WTC11 (cell line): ENCODE measurements around the gene GDF2. TPM values are rescaled to one million over a fixed set of nuclear protein-coding genes. Genes with fewer than 3 reads are reported as not detected.

Experiments
- ATAC-seq: fragments of 200-7000 bp; cut with Tn5 transposase; 2 replicates; pipeline ENCODE4 v1.10.0; 2021; ENCODE audit warnings: mild to moderate bottlenecking, moderate library complexity
- CTCF ChIA-PET: fragments of 300-600 bp; sonication (Branson Sonifier 250); formaldehyde crosslinking; loops from one replicate; lab custom pipeline; 2021; ENCODE audit warnings: antibody characterized with exemption; lab: Charles Lee
- POLR2A ChIA-PET: fragments of 350-600 bp; sonication (Branson Sonifier 250); formaldehyde crosslinking; loops from one replicate; lab custom pipeline; 2021; ENCODE audit warnings: antibody characterized with exemption; lab: Charles Lee
- DNase-seq: peaks from one replicate; pipeline ENCODE4 v3.0.0; 2021; ENCODE audit warnings: low spot score
- H3K27ac Mint-ChIP-seq: 2 replicates; pipeline ENCODE4 v1.8.0; 2021; ENCODE audit warnings: mixed read lengths
- H3K27me3 Mint-ChIP-seq: 2 replicates; pipeline ENCODE4 v1.8.0; 2021; ENCODE audit warnings: low read depth, mild to moderate bottlenecking, moderate library complexity, mixed read lengths
- H3K36me3 Mint-ChIP-seq: 2 replicates; pipeline ENCODE4 v1.8.0; 2021; ENCODE audit warnings: mixed read lengths
- H3K4me1 Mint-ChIP-seq: 2 replicates; pipeline ENCODE4 v1.8.0; 2022; ENCODE audit warnings: mixed read lengths
- H3K4me3 Mint-ChIP-seq: 2 replicates; pipeline ENCODE4 v1.8.0; 2021; ENCODE audit warnings: mild to moderate bottlenecking, moderate library complexity, mixed read lengths
- H3K9me3 Mint-ChIP-seq: 2 replicates; pipeline ENCODE4 v1.8.0; 2021; ENCODE audit warnings: mixed read lengths
- ATF2 ChIP-seq: sonication (generic); formaldehyde crosslinking; IDR thresholded peaks from 2 replicates; pipeline ENCODE4 v1.8.1; 2022; ENCODE audit warnings: low read depth, missing genetic modification reagents, borderline replicate concordance
- E2F1 ChIP-seq: sonication (generic); formaldehyde crosslinking; IDR thresholded peaks from 2 replicates; pipeline ENCODE4 v1.8.0; 2022; ENCODE audit warnings: mild to moderate bottlenecking, missing genetic modification reagents
- ESRRA ChIP-seq: sonication (generic); formaldehyde crosslinking; IDR thresholded peaks from 2 replicates; pipeline ENCODE4 v1.8.1; 2022; ENCODE audit warnings: mild to moderate bottlenecking, missing genetic modification reagents, borderline replicate concordance
- FOXJ3 ChIP-seq: sonication (generic); formaldehyde crosslinking; IDR thresholded peaks from 2 replicates; pipeline ENCODE4 v1.9.0; 2021; ENCODE audit warnings: missing genetic modification reagents, mild to moderate bottlenecking, borderline replicate concordance
- IRF2 ChIP-seq: sonication (generic); formaldehyde crosslinking; IDR thresholded peaks from 2 replicates; pipeline ENCODE4 v1.8.0; 2022; ENCODE audit warnings: low read depth, missing genetic modification reagents, borderline replicate concordance
- NFE2L1 ChIP-seq: sonication (generic); formaldehyde crosslinking; IDR thresholded peaks from 2 replicates; pipeline ENCODE4 v1.8.1; 2023; ENCODE audit warnings: missing genetic modification reagents
- PRRX2 ChIP-seq: fragments of 250-450 bp; sonication (Bioruptor Pico); IDR thresholded peaks from 2 replicates; pipeline ENCODE4 v1.8.0; 2021; ENCODE audit warnings: mild to moderate bottlenecking
- RELA ChIP-seq: sonication (generic); formaldehyde crosslinking; IDR thresholded peaks from 2 replicates; pipeline ENCODE4 v1.8.1; 2022; ENCODE audit warnings: missing genetic modification reagents, mild to moderate bottlenecking, borderline replicate concordance
- SOX15 ChIP-seq: fragments of 250-450 bp; sonication (Bioruptor Pico); IDR thresholded peaks from 2 replicates; pipeline ENCODE4 v1.9.0; 2021; ENCODE audit warnings: mild to moderate bottlenecking
- TCF7 ChIP-seq: sonication (generic); formaldehyde crosslinking; IDR thresholded peaks from 2 replicates; pipeline ENCODE4 v1.8.0; 2022; ENCODE audit warnings: mild to moderate bottlenecking, low read depth, missing genetic modification reagents, moderate library complexity
- ZNF121 ChIP-seq: sonication (generic); formaldehyde crosslinking; IDR thresholded peaks from 2 replicates; pipeline ENCODE4 v1.8.0; 2023; ENCODE audit warnings: missing genetic modification reagents
- ZNF138 ChIP-seq: sonication (generic); formaldehyde crosslinking; conservative IDR thresholded peaks from 2 replicates; pipeline ENCODE4 v1.8.1; 2022; ENCODE audit warnings: mild to moderate bottlenecking, moderate library complexity, missing genetic modification reagents
- ZNF263 ChIP-seq: sonication (generic); formaldehyde crosslinking; IDR thresholded peaks from 2 replicates; pipeline ENCODE4 v1.8.1; 2022; ENCODE audit warnings: low read depth, mild to moderate bottlenecking, moderate library complexity, missing genetic modification reagents
- total RNA-seq: library from RNA; stranded (reverse); gene quantifications from 3 replicates; pipeline ENCODE4 v1.2.3, GENCODE V29; 2021
- TF ChIP-seq, protein P1 (sequence below): sonication (generic); formaldehyde crosslinking; IDR thresholded peaks from 2 replicates; pipeline ENCODE4 v1.8.1; 2023; ENCODE audit warnings: mild to moderate bottlenecking, moderate library complexity, missing genetic modification reagents
- TF ChIP-seq, protein P2 (sequence below): sonication (generic); formaldehyde crosslinking; IDR thresholded peaks from 2 replicates; pipeline ENCODE4 v1.8.0; 2022; ENCODE audit warnings: mild to moderate bottlenecking, missing genetic modification reagents
- TF ChIP-seq, protein P3 (sequence below): sonication (generic); formaldehyde crosslinking; IDR thresholded peaks from 2 replicates; pipeline ENCODE4 v1.8.1; 2022; ENCODE audit warnings: missing genetic modification reagents, borderline replicate concordance
- TF ChIP-seq, protein P4 (sequence below): sonication (generic); formaldehyde crosslinking; IDR thresholded peaks from 2 replicates; pipeline ENCODE4 v1.8.1; 2023; ENCODE audit warnings: mild to moderate bottlenecking, missing genetic modification reagents
- TF ChIP-seq, protein P5 (sequence below): sonication (generic); formaldehyde crosslinking; IDR thresholded peaks from 2 replicates; pipeline ENCODE4 v1.8.0; 2022; ENCODE audit warnings: missing genetic modification reagents

GDF2 gene
- total RNA-seq, 1 experiment from 2014 or later: not detected

- no peaks in the 10 kb centered on the region for H3K27me3 Mint-ChIP-seq
- H3K27ac Mint-ChIP-seq: no peak overlapping the region
- POLR2A ChIA-PET: no interaction called here
- no peaks in the 10 kb centered on the region for H3K9me3 Mint-ChIP-seq
- peaks cover 21% of the 10 kb centered on the region for H3K4me1 Mint-ChIP-seq
- H3K4me3 Mint-ChIP-seq: no peak overlapping the region
- ATAC-seq: no peak
- TF ChIP-seq E2F1 (CRISPR knock-in tag) (no peak), ZNF121 (CRISPR knock-in tag) (no peak), ZNF138 (CRISPR knock-in tag) (no peak), TCF7 (CRISPR knock-in tag) (no peak), SOX15 (CRISPR knock-in tag) (no peak), FOXJ3 (no peak), ZNF263 (no peak), NFE2L1 (CRISPR knock-in tag) (no peak), IRF2 (CRISPR knock-in tag) (no peak), ATF2 (no peak), RELA (CRISPR knock-in tag) (no peak), ESRRA (CRISPR knock-in tag) (no peak), PRRX2 (CRISPR knock-in tag) (no peak)
- TF ChIP-seq, protein P1, sequence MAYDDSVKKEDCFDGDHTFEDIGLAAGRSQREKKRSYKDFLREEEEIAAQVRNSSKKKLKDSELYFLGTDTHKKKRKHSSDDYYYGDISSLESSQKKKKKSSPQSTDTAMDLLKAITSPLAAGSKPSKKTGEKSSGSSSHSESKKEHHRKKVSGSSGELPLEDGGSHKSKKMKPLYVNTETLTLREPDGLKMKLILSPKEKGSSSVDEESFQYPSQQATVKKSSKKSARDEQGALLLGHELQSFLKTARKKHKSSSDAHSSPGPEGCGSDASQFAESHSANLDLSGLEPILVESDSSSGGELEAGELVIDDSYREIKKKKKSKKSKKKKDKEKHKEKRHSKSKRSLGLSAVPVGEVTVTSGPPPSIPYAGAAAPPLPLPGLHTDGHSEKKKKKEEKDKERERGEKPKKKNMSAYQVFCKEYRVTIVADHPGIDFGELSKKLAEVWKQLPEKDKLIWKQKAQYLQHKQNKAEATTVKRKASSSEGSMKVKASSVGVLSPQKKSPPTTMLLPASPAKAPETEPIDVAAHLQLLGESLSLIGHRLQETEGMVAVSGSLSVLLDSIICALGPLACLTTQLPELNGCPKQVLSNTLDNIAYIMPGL (CRISPR knock-in tag): no peak
- TF ChIP-seq, protein P2, sequence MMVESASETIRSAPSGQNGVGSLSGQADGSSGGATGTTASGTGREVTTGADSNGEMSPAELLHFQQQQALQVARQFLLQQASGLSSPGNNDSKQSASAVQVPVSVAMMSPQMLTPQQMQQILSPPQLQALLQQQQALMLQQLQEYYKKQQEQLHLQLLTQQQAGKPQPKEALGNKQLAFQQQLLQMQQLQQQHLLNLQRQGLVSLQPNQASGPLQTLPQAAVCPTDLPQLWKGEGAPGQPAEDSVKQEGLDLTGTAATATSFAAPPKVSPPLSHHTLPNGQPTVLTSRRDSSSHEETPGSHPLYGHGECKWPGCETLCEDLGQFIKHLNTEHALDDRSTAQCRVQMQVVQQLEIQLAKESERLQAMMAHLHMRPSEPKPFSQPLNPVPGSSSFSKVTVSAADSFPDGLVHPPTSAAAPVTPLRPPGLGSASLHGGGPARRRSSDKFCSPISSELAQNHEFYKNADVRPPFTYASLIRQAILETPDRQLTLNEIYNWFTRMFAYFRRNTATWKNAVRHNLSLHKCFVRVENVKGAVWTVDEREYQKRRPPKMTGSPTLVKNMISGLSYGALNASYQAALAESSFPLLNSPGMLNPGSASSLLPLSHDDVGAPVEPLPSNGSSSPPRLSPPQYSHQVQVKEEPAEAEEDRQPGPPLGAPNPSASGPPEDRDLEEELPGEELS (CRISPR knock-in tag): no peak
- TF ChIP-seq, protein P3, sequence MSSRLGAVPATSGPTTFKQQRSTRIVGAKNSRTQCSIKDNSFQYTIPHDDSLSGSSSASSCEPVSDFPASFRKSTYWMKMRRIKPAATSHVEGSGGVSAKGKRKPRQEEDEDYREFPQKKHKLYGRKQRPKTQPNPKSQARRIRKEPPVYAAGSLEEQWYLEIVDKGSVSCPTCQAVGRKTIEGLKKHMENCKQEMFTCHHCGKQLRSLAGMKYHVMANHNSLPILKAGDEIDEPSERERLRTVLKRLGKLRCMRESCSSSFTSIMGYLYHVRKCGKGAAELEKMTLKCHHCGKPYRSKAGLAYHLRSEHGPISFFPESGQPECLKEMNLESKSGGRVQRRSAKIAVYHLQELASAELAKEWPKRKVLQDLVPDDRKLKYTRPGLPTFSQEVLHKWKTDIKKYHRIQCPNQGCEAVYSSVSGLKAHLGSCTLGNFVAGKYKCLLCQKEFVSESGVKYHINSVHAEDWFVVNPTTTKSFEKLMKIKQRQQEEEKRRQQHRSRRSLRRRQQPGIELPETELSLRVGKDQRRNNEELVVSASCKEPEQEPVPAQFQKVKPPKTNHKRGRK: no peak
- TF ChIP-seq, protein P4, sequence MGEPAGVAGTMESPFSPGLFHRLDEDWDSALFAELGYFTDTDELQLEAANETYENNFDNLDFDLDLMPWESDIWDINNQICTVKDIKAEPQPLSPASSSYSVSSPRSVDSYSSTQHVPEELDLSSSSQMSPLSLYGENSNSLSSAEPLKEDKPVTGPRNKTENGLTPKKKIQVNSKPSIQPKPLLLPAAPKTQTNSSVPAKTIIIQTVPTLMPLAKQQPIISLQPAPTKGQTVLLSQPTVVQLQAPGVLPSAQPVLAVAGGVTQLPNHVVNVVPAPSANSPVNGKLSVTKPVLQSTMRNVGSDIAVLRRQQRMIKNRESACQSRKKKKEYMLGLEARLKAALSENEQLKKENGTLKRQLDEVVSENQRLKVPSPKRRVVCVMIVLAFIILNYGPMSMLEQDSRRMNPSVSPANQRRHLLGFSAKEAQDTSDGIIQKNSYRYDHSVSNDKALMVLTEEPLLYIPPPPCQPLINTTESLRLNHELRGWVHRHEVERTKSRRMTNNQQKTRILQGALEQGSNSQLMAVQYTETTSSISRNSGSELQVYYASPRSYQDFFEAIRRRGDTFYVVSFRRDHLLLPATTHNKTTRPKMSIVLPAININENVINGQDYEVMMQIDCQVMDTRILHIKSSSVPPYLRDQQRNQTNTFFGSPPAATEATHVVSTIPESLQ (CRISPR knock-in tag): no peak
- TF ChIP-seq, protein P5, sequence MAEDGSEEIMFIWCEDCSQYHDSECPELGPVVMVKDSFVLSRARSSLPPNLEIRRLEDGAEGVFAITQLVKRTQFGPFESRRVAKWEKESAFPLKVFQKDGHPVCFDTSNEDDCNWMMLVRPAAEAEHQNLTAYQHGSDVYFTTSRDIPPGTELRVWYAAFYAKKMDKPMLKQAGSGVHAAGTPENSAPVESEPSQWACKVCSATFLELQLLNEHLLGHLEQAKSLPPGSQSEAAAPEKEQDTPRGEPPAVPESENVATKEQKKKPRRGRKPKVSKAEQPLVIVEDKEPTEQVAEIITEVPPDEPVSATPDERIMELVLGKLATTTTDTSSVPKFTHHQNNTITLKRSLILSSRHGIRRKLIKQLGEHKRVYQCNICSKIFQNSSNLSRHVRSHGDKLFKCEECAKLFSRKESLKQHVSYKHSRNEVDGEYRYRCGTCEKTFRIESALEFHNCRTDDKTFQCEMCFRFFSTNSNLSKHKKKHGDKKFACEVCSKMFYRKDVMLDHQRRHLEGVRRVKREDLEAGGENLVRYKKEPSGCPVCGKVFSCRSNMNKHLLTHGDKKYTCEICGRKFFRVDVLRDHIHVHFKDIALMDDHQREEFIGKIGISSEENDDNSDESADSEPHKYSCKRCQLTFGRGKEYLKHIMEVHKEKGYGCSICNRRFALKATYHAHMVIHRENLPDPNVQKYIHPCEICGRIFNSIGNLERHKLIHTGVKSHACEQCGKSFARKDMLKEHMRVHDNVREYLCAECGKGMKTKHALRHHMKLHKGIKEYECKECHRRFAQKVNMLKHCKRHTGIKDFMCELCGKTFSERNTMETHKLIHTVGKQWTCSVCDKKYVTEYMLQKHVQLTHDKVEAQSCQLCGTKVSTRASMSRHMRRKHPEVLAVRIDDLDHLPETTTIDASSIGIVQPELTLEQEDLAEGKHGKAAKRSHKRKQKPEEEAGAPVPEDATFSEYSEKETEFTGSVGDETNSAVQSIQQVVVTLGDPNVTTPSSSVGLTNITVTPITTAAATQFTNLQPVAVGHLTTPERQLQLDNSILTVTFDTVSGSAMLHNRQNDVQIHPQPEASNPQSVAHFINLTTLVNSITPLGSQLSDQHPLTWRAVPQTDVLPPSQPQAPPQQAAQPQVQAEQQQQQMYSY: no peak
- CTCF ChIA-PET: interaction anchor here (1.2 kb wide), 1 partner anchor 345 kb away, joined by 3 read pairs; no protein-coding TSS in a partner anchor
- H3K36me3 Mint-ChIP-seq: no peaks in the 10 kb centered on the region; the same call in 1 of the 2 replicates
- no peak for DNase-seq
Measured at GRCh38 chr10:47370015-47370767, 47.9 kb downstream of the GDF2 start.
